Activated CD8-positive, alpha-beta memory T cell treated with anti-CD3 and anti-CD28 coated beads, Interleukin-2, amount 50 U/mL, for 1 hour (primary cell): ENCODE results near the gene PYY.
"Not testable (repeated sequence)": the region's sequence is repeated elsewhere in the genome, so short reads cannot be mapped to it uniquely, and the experiment has no call there.

Experiments used
- DNase-seq: peaks from one replicate; pipeline ENCODE4 v3.0.0-alpha.2; 2020; ENCODE audit errors: extremely low read depth

Gene PYY

DNA sequence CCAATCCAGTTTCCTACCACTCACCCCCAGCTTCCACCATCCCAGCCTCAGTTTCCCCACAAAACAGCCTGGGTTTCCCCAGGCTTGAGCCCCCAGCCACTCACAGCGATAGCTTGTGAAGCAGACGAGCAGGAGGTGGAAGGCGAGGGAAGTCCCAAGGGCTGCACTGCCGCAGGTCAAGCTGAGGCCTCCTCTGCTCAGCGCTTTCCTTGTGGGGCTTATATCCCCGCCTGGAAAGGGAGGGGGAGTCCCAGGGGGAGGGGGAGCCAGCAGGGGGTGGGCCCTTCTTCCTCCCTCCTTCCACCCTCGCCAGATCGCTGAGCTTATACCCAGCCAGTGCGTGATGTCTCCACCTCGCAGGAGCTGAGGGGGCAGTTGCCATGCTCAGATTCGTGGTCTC is at the start of gene PYY:
PYY (minus strand) TSS at position 195 of the 400 bp plus-strand sequence. CDS start 457 bp downstream, outside the sequence.
- DNase-seq = no peak

DNA sequence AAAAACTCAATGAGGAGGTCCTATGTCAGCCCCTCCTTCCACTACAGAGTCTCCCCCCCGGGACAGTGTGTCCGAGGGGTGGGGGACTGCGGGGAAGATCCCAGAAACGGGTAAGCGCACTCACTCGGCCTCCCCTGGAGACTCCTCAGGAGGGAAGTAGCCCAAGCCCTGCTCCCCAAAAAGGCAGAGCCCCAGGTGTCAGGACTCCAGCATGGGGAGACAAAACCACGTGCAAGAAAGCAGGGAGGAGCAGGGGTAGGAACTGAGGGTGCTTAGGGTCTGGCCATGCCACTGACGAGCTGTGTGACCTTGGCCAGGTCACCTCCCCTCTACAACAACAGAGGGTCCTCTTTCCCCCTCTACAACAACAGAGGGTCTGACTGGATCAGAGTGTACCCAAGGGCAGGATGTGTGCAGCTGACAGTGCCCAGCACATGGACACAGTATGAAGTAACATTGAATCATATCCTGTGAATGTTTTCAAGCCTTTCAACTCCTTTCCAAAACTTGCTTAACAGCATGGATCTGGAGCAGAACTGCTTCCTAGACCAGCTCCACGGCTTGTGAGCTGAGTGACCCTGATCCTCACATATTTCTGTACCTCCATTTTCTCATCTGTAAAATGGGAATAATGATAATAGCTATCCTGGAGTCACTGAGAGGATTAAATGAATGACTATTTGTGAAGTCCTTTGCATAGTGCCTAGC is 48.6 kb upstream of the PYY start:
- DNase-seq = no peak

DNA sequence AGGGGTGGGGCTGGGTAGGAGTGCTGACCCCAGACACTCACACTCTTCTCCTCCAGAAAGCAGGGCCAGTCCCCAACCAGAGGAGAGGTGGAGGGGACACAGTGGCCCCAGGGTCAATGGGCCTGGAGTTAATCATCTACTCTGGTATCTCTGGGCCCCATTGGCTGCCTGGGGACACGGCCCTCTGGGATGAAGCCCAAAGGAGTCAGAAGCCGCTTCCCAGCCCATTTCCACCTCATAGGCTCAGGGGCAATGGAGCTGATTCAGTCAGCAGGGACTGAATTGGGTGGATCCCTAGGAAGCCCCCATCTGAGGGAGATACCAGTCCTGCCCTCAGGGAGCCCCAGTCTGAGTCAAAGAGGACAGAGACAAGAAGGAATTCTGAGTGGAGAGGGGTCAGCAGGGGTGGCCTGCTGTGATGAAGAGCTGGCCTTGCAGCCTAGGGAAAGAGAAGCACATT is 47.8 kb upstream of the PYY start:
- DNase-seq = no peak

DNA sequence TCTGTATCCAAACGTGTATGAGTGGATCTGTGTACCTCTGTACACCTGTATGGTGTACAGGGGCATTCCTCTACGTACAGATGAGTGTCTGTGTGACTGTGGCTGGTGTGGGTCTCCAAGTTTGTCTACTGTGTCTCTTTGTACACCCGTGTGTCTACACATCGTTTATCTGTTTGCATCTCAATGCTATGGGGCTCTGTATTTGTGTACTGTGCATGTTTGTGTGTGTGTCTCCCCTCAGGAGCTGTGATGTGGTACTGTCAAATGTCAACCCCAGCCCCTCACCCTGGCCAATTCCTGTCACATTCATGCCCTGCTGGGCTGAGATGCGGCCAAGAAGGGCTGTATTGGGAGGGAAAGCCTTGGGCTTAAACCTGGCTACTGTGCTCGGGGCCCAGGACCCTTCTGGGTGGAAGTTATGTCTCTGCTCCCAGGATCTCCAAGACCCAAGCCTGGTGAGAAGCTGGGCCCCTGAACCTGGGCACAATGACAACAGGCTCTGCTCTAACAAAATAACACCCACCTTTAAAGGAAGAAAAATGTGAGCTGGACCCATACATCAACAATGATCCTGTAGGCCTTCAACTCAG is 47.2 kb upstream of the PYY start:
- no peak for DNase-seq

DNA sequence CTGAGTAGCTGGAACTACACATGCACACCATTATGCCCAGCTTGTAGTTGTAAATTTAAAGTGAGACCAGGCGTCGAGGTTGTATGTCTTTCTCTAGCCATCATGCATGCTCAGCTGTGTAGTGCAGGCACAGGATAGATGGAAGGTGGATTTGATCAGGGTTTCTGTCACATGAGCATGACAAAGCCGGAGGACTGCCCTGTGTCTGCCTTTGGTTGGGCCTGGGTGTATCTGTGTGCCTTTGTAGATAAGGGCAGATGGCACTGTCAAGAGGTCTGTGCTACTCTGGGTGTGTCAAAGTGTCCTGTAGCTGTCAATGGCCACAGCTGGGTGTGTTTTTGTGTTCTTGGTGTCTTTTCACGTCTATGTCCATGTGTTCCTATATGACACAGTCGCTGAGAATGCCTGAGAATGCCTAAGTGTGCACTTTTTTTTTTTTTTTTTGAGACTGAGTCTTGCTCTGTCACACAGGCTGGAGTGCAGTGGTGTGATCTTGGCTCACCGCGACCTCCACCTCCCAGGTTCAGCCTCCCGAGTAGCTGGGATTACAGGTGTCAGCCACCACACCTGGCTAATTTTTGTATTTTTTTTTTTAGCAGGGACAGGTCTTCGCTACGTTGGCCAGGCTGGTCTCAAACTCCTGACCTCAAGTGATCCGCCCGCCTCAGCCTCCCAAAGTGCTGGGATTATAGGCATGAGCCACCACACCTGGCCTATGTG is 46.6 kb upstream of the PYY start:
- DNase-seq = no peak

DNA sequence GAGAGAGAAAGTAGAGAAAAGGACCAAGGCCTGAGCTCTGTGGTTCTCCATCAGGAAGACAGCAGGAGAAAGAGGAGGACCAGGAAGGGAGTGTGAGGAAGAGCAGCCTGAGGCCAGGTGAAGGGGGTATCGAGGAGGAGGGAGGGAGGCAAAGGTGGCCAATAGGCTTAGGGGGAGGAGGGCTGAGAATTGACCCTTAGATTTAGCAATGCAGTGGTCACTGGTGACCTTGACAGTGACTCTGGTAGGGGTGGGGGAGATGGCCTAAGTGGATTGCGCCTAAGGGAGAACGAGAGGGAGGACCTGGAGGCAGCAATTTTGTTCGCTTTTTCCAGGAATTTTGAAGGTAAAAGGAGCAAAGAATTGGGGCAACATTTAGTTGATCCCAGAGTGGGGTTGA is 45.3 kb upstream of the PYY start:
- no peak for DNase-seq

GRCh38 chr17:43998552-43998951 is 44.8 kb upstream of the PYY start:
- no peak for DNase-seq

- DNase-seq = not testable (repeated sequence)
These were observed 43.4 kb upstream of the PYY start for GRCh38 chr17:43997180-43997579.

GRCh38 chr17:43995150-43995471 is 41.4 kb upstream of the PYY start:
- no peak for DNase-seq

- no peak for DNase-seq
These were observed 40.8 kb upstream of the PYY start for GRCh38 chr17:43994272-43995149.

GRCh38 chr17:43992641-43993040 is 38.9 kb upstream of the PYY start:
- no peak for DNase-seq

DNA sequence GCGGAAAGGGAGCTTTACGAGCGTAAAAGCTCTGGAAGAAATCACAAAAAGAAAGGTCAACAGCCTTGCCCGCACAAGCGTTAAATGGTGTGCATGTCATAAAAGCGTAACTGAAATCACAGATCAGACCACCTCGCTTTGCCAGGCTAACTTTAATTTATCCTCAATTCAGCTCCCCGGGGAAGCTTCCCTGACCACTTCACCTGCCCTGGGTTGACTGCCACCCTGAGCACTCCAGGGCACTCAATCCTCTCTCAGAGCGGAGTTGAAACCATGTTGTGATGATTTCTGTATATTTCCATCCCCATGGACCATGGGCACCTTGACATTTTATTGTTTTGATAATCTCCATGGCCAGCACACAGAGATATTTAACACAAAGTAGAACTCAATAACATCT is 34.6 kb upstream of the PYY start:
- DNase-seq = no peak

DNA sequence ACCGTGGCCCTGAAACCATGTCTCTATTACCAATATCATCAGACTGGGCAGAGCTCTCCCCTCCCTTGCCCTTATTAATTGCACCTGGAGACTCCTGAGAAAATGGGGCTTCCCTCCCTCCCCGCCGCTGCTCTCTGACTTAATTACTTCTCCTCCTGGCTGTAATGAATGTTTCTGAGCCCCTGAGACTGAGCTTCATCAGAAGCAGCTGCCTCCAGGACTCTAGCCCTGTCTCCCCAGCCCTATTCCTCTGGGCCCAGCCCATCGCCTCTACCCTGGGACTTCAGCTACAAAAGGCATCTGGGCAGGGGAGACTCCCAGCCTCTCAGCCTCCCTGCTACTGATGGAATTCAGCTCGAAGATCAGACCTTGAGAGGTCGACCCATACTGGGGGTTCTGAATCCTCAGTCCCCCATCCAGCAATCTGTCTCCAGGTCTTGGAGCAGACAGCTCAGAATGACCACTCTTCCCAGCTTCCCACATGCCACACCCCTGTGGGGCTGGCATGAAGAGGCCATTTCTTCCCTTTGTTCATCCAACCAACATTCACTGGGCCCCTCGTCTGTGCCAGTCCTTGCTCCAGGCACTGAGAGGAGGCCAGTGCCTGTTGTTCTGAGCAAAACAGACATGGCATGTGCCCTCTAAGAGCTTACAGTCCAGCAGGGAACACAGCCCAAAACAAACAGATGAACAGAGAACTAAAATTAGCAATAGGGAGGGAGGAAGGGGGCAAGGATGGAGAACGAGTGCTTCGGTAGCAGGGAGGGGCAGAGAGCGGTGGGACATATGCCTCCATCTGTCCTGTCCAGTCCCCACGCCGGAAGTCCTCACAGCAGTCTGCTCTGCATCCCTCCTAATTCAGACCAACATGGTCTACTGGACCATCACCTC is 33.6 kb upstream of the PYY start:
- DNase-seq = no peak

GRCh38 chr17:43986225-43986981 is 32.7 kb upstream of the PYY start:
- no peak for DNase-seq

DNA sequence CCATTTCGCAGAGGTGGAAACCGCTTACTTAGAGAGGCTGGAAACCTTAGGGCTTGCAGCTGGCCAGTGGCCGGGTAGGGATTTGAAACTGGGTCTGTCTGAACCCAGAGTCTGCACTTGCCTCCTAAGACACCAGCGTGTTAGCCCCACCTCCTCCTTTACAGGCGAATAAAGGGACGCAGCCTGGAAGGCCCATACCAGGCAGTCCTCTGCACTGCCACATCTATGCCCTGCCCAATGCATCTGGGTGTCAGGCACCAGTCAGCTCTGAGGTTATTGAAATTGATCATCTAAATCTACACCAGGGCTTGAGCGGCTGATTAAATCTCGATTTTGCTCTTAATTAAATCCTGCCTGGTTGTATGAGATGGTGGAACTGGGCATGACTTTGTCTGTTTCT is 30.8 kb upstream of the PYY start:
- DNase-seq = no peak

DNA sequence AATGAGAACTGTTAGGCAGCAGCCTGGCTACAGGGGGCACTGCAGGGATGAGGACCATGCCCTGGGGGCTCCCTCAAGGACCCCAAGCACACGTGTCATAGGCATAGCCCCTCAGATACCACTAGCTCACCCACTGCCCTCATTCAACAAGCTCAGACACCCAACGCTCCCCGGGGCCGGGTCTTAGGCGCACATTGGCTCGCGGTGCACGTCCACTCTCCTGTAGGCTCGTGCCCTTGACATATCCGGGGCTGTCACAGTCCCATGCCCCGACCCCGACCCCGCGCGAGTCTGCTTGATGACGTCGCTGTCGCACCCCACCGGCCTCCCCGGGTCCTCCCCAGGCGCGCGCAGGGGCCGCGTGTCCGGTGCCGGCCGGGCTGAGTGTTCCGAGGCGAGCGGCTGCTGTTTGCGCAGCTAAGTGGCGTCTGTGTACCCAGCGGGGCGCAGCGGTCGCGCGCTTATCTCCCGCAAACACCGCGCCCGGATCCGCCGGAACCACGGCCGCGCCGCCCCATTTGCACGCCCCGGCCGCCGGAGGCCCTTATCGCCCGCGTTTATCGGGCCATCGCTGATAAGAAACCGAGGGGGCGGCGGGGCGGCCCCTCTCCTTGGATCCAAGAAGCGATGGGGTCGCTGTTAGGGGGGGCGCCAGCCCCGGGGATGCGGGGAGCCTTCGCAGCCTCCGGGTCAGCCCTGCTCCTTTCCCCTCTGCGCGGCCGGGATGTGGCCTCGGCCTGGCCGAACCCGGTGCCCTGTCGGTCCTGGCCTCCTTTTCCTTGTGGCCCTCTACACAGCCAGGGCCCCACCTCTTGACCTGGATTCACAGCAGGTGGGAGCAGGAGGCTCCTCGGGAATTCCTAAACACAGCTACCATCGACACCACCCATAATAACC is 30.0 kb upstream of the PYY start:
- no peak for DNase-seq

DNA sequence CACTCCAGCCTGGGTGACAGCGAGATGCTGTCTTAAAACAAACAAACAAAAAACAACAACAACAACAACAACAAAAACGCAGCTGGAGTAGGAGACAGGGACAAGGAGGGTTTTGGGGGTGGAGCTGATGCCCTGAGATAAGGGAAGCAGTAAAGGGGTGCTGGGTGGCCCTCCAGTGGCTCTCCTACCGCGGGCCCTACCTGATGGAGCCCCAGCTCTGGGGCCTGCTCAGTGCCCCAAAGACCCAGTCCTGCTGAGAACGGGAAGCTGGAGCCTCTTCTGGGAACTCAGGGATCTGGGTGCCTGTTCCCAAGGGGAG is 29.4 kb upstream of the PYY start:
- DNase-seq = no peak

DNA sequence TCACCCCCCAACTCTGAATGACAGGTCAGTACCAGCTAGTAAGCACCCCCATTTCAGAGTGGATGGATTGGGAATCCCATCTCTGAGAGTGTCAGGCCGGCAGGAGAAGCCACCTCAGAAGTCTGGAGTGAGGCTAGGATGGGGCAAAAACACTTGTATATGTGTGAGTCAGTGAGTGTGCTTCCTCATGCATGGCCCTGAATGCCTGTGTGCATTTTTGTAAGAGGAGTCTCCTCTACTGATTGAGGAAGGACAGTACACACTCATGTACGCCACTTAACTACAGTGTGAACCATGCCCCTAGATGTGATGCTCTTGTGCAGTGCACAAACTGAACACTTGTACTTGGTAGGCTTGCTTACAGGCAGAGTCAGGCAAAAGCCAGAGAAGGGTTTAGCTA is 28.4 kb upstream of the PYY start:
- DNase-seq = no peak

- no peak for DNase-seq
These were observed 25.9 kb upstream of the PYY start for GRCh38 chr17:43979671-43980070.

DNA sequence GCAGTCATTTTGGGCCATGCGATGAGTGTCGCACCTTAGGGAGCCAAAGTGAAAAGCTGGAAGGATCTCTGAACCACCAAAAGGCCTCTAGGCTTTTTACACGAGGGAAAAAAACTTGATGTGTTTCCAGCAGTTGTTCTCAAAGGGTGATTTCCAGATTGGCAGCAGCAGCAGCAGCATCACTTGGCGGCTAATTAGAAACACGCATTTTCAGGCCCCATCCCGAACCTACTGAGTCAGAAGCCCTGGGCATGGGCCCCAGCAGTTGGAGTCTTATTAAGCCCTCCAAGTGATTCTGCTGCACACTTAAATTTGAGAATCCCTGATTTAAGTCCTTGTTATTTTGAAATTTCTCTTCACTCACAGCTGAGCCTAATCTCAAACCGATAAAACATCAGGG is 25.3 kb upstream of the PYY start:
- no peak for DNase-seq
